Hematopoietic multipotent progenitor cell treated with erythropoietin and hydrocortisone succinate and interleukin-3 and kit ligand, for 8 days (in vitro differentiated cells): ENCODE results near the gene CALHM1.
"Not testable (repeated sequence)": the region's sequence is repeated elsewhere in the genome, so short reads cannot be mapped to it uniquely, and the experiment has no call there.

Source experiments
- DNase-seq: peaks from one replicate; pipeline ENCODE4 v3.0.0-alpha.2; 2015

Gene CALHM1, protein sequence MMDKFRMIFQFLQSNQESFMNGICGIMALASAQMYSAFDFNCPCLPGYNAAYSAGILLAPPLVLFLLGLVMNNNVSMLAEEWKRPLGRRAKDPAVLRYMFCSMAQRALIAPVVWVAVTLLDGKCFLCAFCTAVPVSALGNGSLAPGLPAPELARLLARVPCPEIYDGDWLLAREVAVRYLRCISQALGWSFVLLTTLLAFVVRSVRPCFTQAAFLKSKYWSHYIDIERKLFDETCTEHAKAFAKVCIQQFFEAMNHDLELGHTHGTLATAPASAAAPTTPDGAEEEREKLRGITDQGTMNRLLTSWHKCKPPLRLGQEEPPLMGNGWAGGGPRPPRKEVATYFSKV

DNA sequence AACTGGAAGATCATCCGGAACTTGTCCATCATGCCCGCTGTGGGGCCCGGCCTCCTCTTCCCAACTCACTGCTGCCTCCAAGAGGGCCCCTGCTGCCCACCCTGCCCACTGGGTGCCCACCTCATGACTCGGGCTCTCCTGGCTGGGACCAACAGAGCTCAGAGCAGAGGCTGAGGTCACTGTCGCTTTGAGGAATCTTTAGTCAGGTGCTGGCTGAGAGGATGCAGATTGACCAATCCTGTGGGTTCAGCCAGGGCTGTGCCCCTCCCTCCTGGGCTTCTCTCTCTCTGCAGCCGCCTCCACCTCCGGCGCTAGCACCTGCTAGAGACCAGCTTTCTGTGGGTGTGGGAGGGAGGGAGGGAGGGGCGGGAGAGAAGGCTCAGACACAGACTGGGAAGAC is at the start of gene CALHM1:
TSS of gene CALHM1 (minus strand) at position 181 of the 400 bp plus-strand sequence. CDS start at position 32, 149 bp downstream.
- DNase-seq: no peak

DNA sequence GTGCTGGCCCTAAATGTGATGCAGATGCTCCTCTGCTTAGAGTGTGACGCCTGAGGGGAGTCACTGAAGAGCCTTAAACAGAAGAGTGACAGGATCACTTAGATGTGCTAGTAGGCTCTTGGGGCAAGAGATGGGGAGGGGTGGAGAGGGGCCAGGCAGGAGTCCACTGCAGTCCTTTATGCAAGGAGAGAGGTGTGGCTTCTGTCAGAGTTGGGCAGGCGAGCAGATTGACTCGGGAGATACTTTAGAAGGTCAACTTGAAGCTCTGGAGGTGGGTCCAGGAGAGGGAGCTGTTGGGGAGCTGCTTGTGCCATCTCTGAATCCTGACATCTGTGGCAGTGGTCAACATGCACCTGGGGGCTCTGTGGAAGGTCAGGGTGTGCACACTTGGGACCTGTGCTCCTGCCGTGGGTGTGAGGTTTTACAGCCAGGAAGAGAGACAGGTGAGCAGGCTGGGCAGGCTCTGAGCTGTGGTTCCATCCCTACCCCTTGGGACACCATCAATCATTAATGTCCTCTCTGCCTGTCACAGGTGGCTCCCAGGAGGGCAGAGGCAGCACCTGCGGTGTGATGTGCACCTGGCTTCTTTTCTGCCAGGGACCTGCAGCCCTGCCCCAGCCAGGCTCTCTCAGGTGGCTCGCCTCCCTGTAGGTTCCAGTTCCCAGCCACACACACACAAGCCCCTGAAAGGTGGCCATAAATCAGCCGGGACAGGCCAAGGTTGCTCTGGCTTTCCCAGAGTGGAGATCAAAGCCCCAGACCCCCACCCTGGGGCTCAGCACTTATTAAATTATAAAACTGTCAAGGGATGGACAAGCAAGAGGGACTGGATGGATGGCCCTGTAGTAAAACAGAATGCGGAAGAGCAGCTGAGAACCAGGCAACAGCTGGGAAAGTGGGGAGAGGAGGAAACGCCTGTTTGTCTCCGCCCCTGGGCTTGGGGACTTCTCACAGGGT is 48.8 kb upstream of the CALHM1 start:
- DNase-seq: no peak

DNA sequence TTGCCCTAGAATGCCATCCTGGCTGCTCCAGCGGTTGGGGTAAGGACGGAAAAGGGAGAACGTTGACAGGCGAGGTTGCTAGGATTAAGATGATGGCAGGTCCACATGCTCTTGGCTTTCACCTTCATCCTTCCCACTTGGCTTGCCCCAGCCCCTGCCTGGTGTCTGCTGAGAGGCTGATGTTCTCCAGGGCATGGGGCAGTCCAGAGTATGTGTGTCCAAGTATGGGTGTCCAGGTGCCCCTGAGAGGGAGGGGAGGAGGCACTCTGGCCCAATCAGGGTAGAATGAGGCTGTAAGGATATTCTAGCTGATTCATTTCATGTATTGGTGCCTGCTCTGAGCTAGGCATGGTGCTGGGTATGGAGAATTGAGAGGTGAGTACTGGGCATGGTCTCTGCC is 47.4 kb upstream of the CALHM1 start:
- no peak for DNase-seq

DNA sequence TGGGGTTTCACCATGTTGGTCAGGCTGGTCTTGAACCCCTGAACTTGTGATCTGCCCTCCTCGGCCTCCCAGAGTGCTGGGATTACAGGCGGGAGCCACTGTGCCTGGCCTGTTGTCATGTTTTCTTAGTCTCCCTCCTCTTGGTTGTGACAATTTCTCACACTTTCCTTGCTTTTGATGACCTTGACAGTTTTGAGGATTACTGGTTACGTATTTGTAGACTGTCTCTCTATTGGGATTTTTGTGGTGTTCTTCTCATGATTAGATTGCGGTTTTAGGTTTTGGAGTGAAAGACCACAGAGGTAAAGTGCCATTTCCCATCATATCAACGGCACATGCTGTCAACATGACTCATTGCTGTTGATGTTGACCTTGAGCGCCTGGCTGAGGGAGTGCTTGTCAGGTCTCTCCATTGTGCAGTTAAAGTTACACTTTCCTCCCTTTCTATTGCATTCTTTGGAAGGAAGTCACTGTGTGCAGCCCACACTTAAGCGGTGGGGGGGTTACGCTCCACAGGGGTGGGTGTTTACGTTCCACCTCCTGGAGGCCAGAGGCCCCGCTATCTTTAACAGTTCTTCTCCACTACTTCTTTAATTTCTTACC is 45.6 kb upstream of the CALHM1 start:
- DNase-seq: peak; percentile 61

DNA sequence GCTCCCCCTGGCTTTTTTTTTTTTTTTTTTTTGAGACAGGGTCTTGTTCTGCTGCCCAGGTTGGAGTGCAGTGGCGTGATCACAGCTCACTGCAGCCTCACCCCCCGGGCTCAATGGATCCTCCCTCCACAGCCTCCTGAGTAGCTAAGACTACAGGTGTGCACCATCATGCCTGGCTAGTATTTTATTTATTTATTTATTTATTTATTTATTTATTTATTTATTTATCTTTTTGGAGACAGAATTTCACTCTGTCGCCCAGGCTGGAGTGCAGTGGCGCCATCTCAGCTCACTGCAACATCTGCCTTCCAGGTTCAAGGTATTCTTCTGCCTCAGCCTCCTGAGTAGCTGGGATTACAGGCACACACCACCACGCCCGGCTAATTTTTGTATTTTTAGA is 45.1 kb upstream of the CALHM1 start:
- DNase-seq: not testable (repeated sequence)

DNA sequence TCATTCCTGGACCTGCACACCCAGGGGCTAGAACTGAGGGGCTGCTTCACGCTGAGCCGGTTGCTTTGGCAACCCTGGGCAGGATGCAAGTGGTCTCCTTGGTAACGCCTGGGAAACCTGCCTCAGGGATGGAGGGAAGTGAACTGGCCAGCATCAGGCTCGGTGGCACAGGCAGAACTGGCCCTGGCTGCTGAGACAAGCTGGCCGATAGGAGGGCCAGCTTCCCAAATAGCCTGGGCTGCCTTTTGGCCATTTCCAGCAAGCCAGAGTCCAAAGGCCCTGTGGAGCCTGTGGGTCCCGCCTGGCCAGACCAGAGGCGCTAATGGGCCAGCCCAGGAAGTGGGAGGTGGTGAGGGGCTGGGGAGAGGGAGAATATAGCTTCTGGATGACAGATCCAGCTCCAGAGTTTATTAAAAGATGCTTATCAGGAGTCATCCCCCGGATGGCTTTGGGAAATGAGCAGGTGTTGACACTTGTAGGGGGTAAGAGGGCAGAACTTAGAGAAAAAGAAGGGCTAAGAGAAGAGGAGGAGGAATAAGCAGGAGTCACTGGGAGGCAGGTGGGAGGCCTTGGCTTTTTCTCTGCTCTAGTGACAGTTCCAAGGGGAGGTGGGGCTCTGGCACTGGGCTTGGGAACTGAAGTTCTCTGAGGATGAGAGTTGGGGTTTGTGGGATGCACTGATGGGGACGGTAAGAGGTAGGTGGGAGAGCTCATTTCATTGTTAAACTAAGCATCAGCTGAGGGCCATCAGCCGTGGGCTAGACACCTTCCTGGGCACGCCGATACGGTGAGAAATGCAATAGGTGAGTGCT is 44.4 kb upstream of the CALHM1 start:
- DNase-seq: no peak

DNA sequence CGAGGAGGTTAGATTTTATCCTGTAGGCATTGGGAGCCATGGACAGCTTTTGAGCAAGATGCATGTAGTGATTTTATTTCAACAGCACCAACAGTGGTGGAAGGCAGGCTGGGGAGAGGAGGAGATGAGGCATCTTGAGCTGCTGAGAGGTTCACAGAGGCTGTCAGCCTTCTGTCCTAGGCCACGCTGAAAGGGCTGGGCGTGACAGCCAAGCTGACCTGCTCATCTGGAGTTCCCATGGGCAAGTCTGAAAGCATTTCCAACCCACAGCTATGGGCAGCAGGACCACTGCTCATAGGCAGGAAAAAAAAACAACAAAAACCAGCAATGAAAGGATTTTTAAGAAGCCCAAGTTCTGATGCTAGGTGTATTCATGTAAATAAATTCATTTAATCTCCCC is 42.5 kb upstream of the CALHM1 start:
- no peak for DNase-seq

DNA sequence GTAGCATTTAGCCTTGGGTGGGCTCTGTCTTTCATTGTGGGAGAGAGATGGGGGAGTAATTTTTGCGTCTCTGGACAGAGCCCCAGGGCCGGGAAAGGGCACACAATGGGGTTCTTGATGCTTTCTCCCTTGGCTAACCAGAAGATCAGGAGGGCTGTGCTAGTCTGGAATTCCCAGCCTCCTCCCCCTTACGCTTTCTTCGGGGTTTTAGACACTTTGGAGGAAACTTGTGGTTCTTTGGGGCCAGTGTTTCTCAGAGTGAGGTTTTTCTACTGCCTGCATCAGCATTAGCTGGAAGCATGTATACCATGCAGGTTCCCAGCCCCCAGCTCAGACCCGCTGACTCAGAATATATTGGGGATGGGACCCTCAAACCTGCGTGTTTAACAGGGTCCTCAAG is 41.8 kb upstream of the CALHM1 start:
- no peak for DNase-seq

DNA sequence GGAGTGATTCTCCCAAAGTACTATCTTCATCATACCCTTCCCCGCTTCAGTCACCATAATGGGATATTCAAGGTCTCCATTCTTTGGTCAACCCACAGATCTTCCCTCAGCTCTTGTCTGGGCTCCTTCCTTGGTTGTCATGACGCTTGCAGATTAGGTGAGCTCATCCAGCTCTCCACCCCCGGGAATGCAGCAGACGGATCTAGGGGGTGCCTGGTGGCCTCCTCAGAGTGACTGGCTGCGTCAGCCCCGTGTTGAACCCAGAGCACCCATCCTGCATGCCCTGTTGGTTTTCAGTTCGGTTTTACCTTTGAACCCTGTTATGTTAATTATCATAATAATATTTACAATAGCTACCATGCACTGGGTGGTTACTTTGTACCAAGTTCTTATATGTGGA is 41.2 kb upstream of the CALHM1 start:
- DNase-seq: no peak

DNA sequence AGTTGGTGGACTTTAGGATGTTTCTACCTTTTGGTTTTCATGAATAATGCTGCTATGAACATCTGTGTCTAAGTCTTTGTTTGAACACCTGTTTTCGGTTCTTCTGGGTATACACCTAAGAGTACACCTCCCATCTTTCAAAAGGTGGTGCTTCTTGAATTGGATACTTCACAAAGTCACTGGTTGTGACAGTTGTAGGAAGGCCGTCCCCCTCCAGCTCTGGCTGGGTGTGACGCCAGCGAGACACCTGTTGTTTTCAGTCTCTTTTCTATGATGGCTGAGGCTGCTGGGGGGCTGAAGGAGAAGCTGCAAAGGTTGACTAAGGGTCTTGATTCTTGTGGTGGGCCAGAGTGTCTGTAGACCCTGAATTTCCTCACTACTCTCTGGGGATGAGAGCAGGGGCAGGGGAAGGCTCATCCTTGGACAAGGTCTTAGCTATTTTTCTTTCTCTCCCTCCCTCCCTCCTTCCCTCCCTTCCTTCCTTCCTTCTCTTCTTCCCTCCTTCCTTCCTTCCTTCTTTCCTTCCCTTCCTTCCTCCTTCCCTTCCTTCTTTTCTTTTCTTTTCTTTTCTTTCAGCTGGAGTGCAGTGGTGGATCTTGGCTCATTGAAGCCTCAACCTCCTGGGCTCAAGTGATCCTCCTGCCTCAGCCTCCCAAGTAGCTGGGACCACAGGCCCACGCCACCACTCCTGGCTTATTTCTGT is 40.4 kb upstream of the CALHM1 start:
- no peak for DNase-seq

DNA sequence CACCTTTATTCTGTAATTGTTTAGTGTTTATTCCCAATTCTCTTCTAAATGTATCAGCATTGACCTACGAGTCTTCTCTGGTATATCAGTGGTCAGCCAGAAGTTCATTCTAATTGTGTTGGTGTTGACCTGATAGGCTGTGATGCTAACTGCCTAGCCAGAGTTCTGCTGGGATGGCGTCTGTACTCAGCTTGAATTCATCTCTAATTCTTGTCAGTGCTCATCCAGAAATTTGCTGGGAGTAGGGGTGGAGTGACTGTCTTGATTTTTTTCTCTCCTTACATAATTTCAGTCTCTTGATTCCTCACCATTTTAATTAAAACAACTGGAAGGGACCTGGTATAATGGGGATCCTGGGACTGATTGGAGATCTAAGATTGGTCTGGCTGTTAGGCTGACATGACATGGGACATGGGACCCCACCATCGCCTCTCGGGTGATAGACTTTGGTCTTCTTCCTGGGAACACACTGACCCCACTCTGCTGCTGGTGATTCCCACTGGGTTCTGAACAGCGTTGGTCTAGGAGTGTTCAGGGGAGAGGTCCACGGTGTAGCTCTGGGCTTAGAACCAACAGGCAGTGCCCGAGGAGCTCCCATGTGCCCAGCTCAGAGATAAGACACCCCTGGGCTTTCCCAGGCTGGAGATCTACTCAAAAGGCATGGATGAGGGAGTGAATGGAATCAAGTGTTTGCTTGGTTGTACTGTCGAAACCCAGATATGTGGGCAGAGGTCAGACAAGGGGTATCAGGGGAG is 38.6 kb upstream of the CALHM1 start:
- DNase-seq: no peak

DNA sequence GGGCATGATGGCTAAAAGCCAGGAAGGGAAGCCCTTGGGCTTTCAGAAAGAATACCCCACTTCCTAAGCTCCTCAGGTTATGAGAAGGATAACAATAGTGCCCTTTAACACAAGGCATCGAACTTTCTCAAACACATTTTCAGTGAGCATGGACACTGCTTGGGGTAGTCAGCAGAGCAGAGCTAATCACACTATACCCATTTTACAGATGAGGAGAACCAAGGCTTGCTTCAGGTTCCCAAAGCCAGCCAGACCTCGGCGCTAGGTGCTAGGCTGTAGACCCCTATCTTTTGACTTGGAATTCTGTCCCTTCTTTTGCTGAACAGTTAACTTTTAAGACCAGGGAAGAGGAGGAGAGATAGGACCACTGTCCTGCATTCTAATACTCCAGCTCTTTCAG is 36.6 kb upstream of the CALHM1 start:
- no peak for DNase-seq

DNA sequence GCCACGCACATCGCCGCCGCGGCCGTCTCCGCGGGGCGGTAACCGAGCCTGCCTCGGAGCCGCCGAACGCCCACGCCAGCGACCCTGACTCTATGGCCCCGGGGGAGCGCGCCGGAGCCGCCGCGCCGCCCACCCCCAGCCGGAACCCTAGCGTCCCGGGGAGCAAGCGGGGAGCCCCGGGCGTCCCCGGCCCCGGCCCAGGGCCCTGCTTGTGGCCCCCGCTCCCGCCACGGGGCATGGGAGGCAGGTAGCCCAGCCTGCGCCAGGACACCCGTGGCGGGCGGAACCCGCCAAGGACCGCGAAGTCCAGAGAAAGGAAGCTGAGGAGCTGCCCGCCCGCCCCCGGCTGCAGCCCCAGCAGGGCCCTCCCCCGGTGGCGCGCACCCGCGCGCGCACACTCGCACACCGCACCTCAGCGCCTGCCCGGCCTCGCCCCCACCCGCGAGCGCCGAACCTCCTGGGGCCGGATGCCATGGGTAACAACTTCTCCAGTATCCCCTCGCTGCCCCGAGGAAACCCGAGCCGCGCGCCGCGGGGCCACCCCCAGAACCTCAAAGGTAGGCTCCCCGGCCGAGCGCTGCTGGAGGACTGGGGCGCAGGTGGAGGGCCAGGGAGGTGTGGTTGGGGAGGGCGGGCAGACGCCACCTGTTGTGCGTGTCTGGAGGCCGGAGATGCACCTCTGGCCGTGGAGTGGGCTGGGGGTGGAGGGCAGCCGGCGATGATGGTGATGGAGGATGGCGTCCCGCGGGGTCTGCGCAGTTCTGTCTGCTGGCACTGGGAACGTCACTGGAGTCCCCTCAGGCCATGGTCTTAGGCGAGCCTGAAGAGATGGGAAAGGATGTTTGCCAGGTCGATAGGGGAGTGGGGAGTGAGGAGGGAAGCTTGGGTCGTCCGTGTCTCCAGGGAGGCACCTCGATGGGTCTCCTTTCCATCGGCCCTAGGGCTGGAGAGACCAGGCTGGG is 35.5 kb upstream of the CALHM1 start:
- DNase-seq: no peak

DNA sequence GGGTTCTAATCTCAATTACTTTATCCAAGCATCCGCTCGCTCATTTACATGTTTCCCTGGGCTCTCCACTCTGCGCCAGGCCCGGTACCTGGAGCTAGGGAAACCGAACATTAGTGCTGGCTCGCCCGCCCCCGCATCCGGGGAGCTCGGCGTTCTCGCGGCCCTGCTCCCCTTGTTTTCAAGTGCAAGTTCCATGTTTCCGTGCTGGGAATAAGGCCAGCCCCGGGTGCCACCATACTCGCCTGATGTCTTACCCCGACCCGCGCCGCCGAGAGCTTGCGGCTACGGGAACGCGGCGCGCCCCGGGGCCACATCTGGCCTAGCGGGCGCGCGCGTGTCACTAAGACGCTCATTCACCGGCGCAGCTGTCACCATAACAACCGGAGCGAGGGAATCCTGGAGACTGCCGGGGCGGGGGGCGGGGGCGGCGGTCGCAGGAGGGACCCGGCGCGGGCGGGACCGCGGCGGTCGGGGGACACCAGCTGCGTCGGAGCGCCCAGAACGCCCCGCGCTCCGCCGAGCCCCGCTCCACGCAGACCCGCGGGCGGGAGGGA is 34.7 kb upstream of the CALHM1 start, which contains the start of gene NEURL1:
TSS of gene NEURL1 (plus strand) at position 344 of the 554 bp plus-strand sequence. CDS start 683 bp downstream, outside the sequence.
- DNase-seq: no peak

DNA sequence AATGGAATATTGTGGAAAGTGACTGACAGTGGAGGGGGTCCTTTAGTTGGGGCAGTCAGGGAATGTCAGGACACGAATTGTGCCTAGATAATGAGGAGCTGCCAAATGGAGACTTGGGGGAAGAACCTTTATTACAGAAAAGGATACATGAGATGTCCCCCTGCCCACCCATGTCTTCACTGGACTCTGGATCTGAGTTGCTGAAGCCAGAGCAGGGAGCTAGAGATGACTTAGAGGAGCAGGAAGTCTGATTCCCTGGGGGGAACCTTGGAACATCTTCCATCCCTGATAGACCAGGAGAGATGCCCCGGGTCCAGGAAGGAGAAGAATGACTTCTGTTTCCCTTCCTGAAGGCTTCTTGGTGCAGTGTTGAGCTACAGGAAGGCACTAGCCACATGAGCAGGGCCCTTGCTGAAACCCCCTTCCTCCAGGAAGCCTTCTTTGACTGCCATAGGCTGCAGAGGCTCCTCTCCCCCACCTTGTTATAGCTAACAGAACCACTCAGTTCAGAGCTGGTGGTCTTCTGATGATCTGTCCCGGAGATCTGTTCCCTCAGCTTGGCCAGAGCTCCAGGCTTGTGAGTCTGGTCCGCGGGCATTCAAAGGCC is 34.1 kb upstream of the CALHM1 start:
- DNase-seq: no peak

DNA sequence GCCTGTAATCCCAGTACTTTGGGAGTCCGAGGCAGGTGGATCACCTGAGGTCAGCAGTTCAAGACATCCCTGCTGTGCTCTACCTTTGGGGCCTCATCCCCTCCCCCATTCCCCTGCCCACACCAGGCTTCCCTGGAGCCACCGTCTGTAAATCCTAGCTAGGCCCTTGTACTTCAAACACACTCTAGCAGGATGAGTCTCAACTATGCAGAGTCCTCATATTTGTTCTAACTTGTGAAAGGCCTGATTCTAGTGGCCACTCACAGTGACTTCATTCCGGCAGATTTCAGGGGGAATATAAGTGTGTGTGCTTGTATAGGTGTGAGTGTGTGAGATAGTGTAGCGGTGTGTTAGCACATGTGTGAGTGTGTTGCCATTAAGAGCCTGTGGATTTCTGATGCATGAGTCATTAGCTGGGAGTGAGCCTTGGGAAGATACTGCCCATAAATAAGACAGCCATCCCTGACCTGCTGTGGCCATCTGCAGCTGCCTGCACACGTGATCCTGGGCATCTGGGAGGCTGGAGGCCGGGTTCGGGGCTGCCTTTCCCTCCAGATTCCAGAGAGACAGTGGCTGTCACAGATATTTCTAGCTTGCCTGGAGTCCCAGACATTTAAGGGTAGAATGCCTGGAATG is 33.1 kb upstream of the CALHM1 start:
- DNase-seq: no peak

DNA sequence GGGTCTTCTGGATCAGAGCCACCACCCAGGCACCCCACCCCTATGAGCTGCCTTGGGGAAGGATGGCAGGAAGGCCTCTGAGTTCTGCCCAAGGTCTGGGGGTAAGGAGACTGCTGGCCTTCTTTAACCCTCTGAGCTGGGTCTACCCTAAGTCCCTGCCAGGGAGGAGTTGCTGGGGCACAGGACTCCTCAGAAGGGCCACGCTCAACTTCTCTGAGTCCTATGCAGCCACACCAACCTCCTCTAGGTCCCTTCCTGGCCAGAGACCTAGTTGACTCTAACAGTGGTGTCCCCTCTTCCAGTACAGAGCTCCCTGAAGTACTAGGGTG is 32.2 kb upstream of the CALHM1 start:
- DNase-seq: no peak

DNA sequence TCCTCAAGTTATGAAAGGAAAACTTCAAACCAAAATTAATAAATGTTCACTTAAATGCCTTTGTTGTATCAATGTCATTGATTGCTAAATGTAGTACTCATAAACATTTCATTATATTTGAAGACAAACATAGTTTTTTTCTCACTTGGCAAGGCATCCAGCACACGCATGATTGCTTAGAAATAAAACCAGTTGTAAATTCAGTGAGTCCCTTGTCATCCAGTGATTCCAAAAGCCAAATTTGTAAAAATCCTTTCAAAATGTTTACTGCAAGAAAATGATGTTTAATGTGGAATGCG is 28.7 kb upstream of the CALHM1 start:
- DNase-seq: no peak
